Left lung (tissue), 10 donors: Measurements from ENCODE around the gene ABCA13. TPM values are rescaled to one million over a fixed set of nuclear protein-coding genes. Genes with fewer than 3 reads are reported as not detected.

Experiments used
- ATAC-seq: fragments of 200-7000 bp; cut with Tn5 transposase; one replicate; pipeline ENCODE4 v1.9.1; 2020; ENCODE audit warnings: moderate library complexity
- DNase-seq, 4 donors: peaks; one replicate each; pipeline ENCODE4 v3.0.0-alpha.2; 2013 to 2020
- H3K27ac ChIP-seq, 2 donors: fragments of 200-600 bp; sonication (generic) in 1 of 2; one replicate each; pipeline versions ENCODE4 v1.5.0 to v1.8.0; 2020 to 2021
- H3K27me3 ChIP-seq, 2 donors: fragments of 200-600 bp; sonication (generic) in 1 of 2; one replicate each; pipeline versions ENCODE4 v1.5.0 to v1.8.0; 2020 to 2021
- H3K36me3 ChIP-seq, 2 donors: fragments of 200-600 bp; sonication (generic) in 1 of 2; one replicate each; pipeline versions ENCODE4 v1.5.0 to v1.8.0; 2020 to 2021
- H3K4me1 ChIP-seq, 2 donors: fragments of 200-600 bp; one replicate each; pipeline ENCODE4 v1.8.0; 2021
- H3K4me3 ChIP-seq, 2 donors: fragments of 200-600 bp; sonication (generic) in 1 of 2; one replicate each; pipeline versions ENCODE4 v1.5.0 to v1.8.0; 2020 to 2021; ENCODE audit warnings: mild to moderate bottlenecking in 1 of 2
- H3K9me3 ChIP-seq, 2 donors: fragments of 200-600 bp; sonication (generic) in 1 of 2; one replicate each; pipeline versions ENCODE4 v1.5.0 to v1.8.0; 2020 to 2021
- intact Hi-C, 2 donors: fragments of 100-400 bp; cut with DNase I; formaldehyde crosslinking; loops; one replicate each; pipeline versions ENCODE4 v1.11.2 to v1.14.2; 2022
- polyA plus RNA-seq, 6 donors: library from polyadenylated mRNA; unstranded; fragments of 120-200 nt; gene quantifications; one replicate each; pipeline ENCODE4 v1.2.1, GENCODE V29; 2013; ENCODE audit not compliant: insufficient read length in 6 of 6
- total RNA-seq, 2 donors: library from RNA; stranded (reverse); fragmentation: NEBNext Ultra II Directional; extraction: Animal tissue kit (Norgen Biotek cat#: 25700); gene quantifications; one replicate each; pipeline ENCODE4 v1.2.1, GENCODE V29; 2021
- TF ChIP-seq, protein P1 (sequence below), 2 donors: fragments of 200-600 bp; sonication (generic) in 1 of 2; IDR thresholded peaks; one replicate each; pipeline versions ENCODE4 v1.5.0 to v1.8.0; 2021; ENCODE audit warnings: antibody characterized with exemption in 2 of 2
- donor health status: DM: no; HTN: yes; CAD: no.
- donor health status: DM: no; HTN: no; CAD: no.

Gene ABCA13
- total and polyA plus RNA-seq, 8 donors: 0.55 to 2.9 (median 1.7) TPM

DNA sequence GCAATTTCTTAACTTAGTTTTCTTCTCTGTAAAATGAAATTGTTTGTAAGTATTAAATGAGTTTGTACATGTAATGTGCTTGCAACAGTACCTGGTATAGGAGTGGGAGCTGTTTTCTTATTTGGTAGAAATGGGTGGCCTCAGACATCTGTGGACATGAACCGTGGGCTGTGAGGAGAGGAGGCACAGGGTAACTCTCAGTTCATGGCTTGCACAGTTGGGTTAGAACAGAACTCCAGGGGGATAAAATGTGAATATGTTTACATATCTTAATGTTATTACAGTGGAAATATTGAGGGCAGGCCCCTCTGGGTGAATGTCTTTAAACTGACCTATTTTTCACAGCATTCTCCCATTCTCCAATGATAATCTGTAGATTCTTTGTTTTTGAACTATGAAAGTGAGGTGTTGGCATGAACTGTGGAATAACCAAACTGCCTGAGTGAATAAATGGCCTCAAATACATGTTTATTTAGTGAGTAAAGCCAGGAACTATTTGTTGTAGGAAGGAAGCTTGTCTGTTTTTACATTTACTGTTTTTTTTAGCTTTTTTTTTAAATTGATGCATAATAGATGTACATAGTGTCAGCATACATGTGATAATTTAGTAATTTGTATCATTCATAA, 2.6 kb downstream of the ABCA13 start:
- ATAC-seq (no peak), DNase-seq (no peak)
- TF ChIP-seq, protein P1, sequence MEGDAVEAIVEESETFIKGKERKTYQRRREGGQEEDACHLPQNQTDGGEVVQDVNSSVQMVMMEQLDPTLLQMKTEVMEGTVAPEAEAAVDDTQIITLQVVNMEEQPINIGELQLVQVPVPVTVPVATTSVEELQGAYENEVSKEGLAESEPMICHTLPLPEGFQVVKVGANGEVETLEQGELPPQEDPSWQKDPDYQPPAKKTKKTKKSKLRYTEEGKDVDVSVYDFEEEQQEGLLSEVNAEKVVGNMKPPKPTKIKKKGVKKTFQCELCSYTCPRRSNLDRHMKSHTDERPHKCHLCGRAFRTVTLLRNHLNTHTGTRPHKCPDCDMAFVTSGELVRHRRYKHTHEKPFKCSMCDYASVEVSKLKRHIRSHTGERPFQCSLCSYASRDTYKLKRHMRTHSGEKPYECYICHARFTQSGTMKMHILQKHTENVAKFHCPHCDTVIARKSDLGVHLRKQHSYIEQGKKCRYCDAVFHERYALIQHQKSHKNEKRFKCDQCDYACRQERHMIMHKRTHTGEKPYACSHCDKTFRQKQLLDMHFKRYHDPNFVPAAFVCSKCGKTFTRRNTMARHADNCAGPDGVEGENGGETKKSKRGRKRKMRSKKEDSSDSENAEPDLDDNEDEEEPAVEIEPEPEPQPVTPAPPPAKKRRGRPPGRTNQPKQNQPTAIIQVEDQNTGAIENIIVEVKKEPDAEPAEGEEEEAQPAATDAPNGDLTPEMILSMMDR (IDR thresholded peaks at IDR 0.05): no peak
- Histone ChIP-seq H3K4me1 (peaks cover 0 to 11% of the 10 kb centered on the region in 2 donors), H3K27ac (no peak overlapping the region), H3K4me3 (no peak overlapping the region), H3K36me3 (no peaks in the 10 kb centered on the region), H3K27me3 (no peaks in the 10 kb centered on the region), H3K9me3 (no peaks in the 10 kb centered on the region)
- intact Hi-C loops: no loop called here

DNA sequence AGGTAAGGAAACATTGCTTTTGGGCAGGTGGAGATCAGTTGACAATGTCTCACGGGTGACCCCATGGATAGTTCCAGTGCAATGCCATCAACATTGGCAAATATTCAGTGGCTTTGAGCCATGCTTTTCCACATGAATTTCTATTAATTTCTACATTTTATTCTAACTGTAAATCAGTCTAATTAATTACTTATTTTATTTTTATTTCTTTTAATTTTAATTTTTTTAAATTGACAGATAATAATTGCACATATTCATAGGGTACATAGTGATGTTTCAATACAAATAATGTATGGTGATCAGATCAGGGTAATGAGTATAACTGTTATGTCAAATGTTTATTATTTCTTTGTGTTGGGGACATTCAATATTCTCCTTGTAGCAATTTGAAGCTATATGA, 3.8 kb downstream of the ABCA13 start:
- ATAC-seq (no peak), DNase-seq (no peak)
- H3K4me1 ChIP-seq: peaks cover 0 to 10% of the 10 kb centered on the region in 2 donors
- no peaks in the 10 kb centered on the region for H3K36me3 ChIP-seq
- H3K4me3 ChIP-seq: no peak overlapping the region
- no peak overlapping the region for H3K27ac ChIP-seq
- intact Hi-C loops: no loop called here
- no peaks in the 10 kb centered on the region for H3K27me3 ChIP-seq
- no peaks in the 10 kb centered on the region for H3K9me3 ChIP-seq
- TF ChIP-seq, protein P1 (IDR thresholded peaks at IDR 0.05): no peak

DNA sequence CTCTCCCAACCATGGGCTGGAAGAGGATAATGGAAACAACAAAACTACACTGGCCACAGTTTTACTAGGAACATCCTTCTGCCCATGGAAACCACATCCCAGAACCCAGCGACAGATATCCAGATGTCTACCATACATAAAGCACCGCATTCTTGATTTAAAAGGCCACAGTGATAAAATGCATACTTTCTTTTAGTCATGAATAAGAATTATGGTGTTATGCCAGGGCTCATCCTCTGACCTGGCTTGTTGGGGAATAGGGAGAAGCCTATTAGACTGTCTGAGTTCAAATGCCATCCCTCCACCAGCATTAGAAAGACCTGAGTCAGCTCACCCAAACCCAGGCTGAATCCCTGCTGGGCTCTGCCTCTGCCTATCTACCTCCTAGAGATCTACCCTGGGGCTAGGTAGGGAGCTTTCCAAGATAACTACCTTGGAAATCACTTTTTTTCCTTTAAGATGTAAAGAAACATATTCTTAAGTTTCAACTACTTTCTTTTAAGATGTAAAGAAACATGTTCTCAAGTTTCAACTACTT, 5.2 kb downstream of the ABCA13 start:
- Histone ChIP-seq H3K27ac (no peak overlapping the region), H3K9me3 (no peaks in the 10 kb centered on the region), H3K27me3 (no peaks in the 10 kb centered on the region), H3K4me1 (no peaks in the 10 kb centered on the region), H3K4me3 (no peak overlapping the region), H3K36me3 (no peaks in the 10 kb centered on the region)
- TF ChIP-seq, protein P1 (IDR thresholded peaks at IDR 0.05): no peak
- intact Hi-C loops: no loop called here
- ATAC-seq (no peak), DNase-seq (no peak)

GRCh38 chr7:48177271-48177670, 6.0 kb downstream of the ABCA13 start:
- Histone ChIP-seq H3K27ac (no peak overlapping the region), H3K9me3 (no peaks in the 10 kb centered on the region), H3K36me3 (no peaks in the 10 kb centered on the region), H3K27me3 (no peaks in the 10 kb centered on the region), H3K4me1 (no peaks in the 10 kb centered on the region), H3K4me3 (no peak overlapping the region)
- TF ChIP-seq, protein P1 (IDR thresholded peaks at IDR 0.05): no peak
- intact Hi-C loops: no loop called here
- no peak for ATAC-seq
- no peak for DNase-seq

GRCh38 chr7:48179496-48180030, 8.3 kb downstream of the ABCA13 start:
- intact Hi-C loops: no loop called here
- Histone ChIP-seq H3K36me3 (no peaks in the 10 kb centered on the region), H3K27ac (no peak overlapping the region), H3K9me3 (no peaks in the 10 kb centered on the region), H3K4me1 (no peaks in the 10 kb centered on the region), H3K27me3 (no peaks in the 10 kb centered on the region), H3K4me3 (no peak overlapping the region)
- TF ChIP-seq, protein P1 (IDR thresholded peaks at IDR 0.05): no peak
- DNase-seq (no peak), ATAC-seq (no peak)
